DND-41 (cell line): ENCODE measurements around the gene VWA8.

Experiments used
- ATAC-seq: fragments of 200-7000 bp; cut with Tn5 transposase; 3 replicates; pipeline ENCODE4 v1.9.1; 2021; ENCODE audit warnings: low read depth; ENCODE audit not compliant: insufficient read depth
- DNase-seq: peaks from one replicate; pipeline ENCODE4 v3.0.0-alpha.2; 2020
- H2AFZ ChIP-seq: 2 replicates; pipeline ENCODE4 v1.6.0; 2012; ENCODE audit warnings: low read depth, low read length
- H3K27ac ChIP-seq: 2 replicates; pipeline ENCODE4 v1.5.1; 2012; ENCODE audit warnings: low read length, inconsistent platforms
- H3K27me3 ChIP-seq: fragments of 200-600 bp; sonication (generic); 2 replicates; pipeline ENCODE4 v1.6.0; 2012; ENCODE audit warnings: low read length, mild to moderate bottlenecking, inconsistent platforms; ENCODE audit not compliant: insufficient read depth, poor library complexity
- H3K36me3 ChIP-seq: 2 replicates; pipeline ENCODE4 v1.5.1; 2012; ENCODE audit warnings: low read length, inconsistent platforms; ENCODE audit not compliant: insufficient read depth
- H3K4me1 ChIP-seq: 2 replicates; pipeline ENCODE4 v1.5.1; 2012; ENCODE audit warnings: mild to moderate bottlenecking, low read length; ENCODE audit not compliant: insufficient read depth
- H3K4me2 ChIP-seq: 2 replicates; pipeline ENCODE4 v1.6.0; 2012; ENCODE audit warnings: mild to moderate bottlenecking, moderate library complexity, low read length, inconsistent platforms; ENCODE audit not compliant: insufficient read depth
- H3K4me3 ChIP-seq, 2 experiments: fragments of 200-600 bp in 1 of 2; shearing (Covaris generic) in 1 of 2; 2 replicates each; pipeline ENCODE4 v1.5.1; 2012 to 2016; ENCODE audit warnings: inconsistent platforms in 2 of 2, low read length in 2 of 2, mild to moderate bottlenecking in 2 of 2, low read depth in 1 of 2, moderate library complexity in 1 of 2
- H3K79me2 ChIP-seq: 2 replicates; pipeline ENCODE4 v1.6.0; 2012; ENCODE audit warnings: low read length, inconsistent platforms; ENCODE audit not compliant: insufficient read depth
- H3K9ac ChIP-seq: 2 replicates; pipeline ENCODE4 v1.6.0; 2012; ENCODE audit warnings: low read depth, mild to moderate bottlenecking, inconsistent platforms, low read length, moderate library complexity
- H3K9me3 ChIP-seq: 2 replicates; pipeline ENCODE4 v1.5.1; 2012; ENCODE audit warnings: low read length, moderate library complexity, mild to moderate bottlenecking, inconsistent platforms; ENCODE audit not compliant: insufficient read depth, severe bottlenecking
- H4K20me1 ChIP-seq: 2 replicates; pipeline ENCODE4 v1.6.0; 2012; ENCODE audit warnings: low read length; ENCODE audit not compliant: insufficient read depth
- EZH2 ChIP-seq: IDR thresholded peaks from 3 replicates; pipeline ENCODE4 v1.6.1; 2012; ENCODE audit warnings: borderline replicate concordance, low read depth, mild to moderate bottlenecking, moderate library complexity, low read length, inconsistent platforms; ENCODE audit not compliant: severe bottlenecking
- TF ChIP-seq, protein P1 (sequence below): IDR thresholded peaks from 2 replicates; pipeline ENCODE4 v1.5.1; 2012; ENCODE audit warnings: borderline replicate concordance, low read length, moderate library complexity, mild to moderate bottlenecking; ENCODE audit not compliant: poor library complexity, severe bottlenecking; ENCODE audit errors: extremely low read depth

The VWA8 gene

DNA sequence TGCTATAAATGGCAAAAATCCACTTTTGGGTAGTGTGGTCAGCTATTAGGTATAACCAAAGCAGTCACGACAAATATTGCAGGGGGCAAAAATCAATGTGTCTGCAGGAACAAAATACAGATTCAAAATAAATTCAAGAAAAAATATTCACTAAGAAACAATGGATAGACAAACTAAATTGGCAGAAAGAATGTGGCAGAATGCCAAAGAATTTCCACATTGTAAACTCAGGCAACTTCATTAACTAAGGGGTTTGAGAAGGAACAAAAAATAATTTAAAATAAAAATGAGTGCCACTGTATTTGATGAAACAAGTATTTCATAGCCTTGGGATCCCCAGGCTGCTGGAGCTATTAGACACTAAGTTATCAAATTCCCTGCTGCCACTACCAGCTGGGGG is 193.1 kb downstream of the VWA8 start:
- ATAC-seq (no peak), DNase-seq (no peak)
- Histone ChIP-seq H2AFZ (no peak overlapping the region), H3K9ac (no peak overlapping the region), H3K36me3 (no peaks in the 10 kb centered on the region; the same call in 1 of the 2 replicates), H3K4me1 (peaks cover 7% of the 10 kb centered on the region), H3K27ac (no peak overlapping the region), H3K9me3 (no peaks in the 10 kb centered on the region), H3K27me3 (no peaks in the 10 kb centered on the region), H3K79me2 (no peaks in the 10 kb centered on the region), H3K4me2 (no peak overlapping the region), H3K4me3 (no peak overlapping the region), H4K20me1 (no peaks in the 10 kb centered on the region)
- TF ChIP-seq, protein P1, sequence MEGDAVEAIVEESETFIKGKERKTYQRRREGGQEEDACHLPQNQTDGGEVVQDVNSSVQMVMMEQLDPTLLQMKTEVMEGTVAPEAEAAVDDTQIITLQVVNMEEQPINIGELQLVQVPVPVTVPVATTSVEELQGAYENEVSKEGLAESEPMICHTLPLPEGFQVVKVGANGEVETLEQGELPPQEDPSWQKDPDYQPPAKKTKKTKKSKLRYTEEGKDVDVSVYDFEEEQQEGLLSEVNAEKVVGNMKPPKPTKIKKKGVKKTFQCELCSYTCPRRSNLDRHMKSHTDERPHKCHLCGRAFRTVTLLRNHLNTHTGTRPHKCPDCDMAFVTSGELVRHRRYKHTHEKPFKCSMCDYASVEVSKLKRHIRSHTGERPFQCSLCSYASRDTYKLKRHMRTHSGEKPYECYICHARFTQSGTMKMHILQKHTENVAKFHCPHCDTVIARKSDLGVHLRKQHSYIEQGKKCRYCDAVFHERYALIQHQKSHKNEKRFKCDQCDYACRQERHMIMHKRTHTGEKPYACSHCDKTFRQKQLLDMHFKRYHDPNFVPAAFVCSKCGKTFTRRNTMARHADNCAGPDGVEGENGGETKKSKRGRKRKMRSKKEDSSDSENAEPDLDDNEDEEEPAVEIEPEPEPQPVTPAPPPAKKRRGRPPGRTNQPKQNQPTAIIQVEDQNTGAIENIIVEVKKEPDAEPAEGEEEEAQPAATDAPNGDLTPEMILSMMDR = no peak
- TF ChIP-seq EZH2 = no peak

DNA sequence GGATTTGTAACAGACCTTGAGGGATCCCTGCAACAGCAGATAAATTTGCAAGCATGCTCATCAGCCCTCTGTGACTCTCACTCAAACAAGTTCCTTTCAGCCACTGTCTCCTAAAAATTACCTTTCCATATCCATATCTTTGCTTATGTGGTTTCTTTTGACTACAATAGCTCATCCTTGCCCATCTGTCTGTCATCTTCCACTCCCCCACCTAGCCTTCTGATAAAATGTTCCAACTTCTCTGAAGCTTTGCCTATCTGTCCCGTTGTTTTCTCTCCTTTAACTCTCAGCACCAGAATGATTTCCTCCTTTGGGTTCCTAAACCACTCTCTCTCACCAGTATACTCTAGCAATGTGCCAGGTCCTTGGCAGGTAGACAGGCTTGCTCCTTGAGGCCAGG is 194.5 kb downstream of the VWA8 start:
- Histone ChIP-seq H3K4me2 (no peak overlapping the region), H3K79me2 (no peaks in the 10 kb centered on the region), H4K20me1 (no peaks in the 10 kb centered on the region), H3K4me1 (peaks cover 7% of the 10 kb centered on the region), H3K4me3 (no peak overlapping the region), H3K9me3 (no peaks in the 10 kb centered on the region), H3K27me3 (no peaks in the 10 kb centered on the region), H2AFZ (no peak overlapping the region), H3K9ac (no peak overlapping the region), H3K36me3 (no peaks in the 10 kb centered on the region), H3K27ac (no peak overlapping the region)
- no peak for ATAC-seq
- no peak for DNase-seq
- no peak for TF ChIP-seq EZH2
- TF ChIP-seq, protein P1 = no peak

DNA sequence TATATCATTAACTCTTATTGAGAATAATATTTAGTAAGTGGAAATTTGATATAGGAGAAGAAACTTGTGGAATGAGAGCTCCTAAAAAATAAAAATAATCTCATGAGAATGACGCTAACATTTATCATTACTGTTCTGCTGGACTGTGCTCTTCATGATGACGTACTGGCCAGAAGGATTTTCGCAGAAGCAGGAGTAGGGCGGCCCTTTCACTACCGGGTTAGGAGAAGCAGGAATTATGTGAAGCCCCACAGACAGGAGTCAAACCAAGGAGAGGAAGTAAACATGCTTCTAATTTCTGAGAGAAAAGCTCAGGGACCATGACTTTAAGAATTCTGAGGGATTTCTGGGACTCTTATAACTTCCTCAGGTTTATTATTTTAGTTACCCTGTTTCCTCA is 195.1 kb downstream of the VWA8 start:
- no peak for TF ChIP-seq EZH2
- TF ChIP-seq, protein P1 = no peak
- Histone ChIP-seq H2AFZ (no peak overlapping the region), H3K9ac (no peak overlapping the region), H3K4me3 (no peak overlapping the region), H3K27me3 (no peaks in the 10 kb centered on the region), H3K4me1 (peaks cover 7% of the 10 kb centered on the region), H3K4me2 (no peak overlapping the region), H3K27ac (no peak overlapping the region), H3K79me2 (no peaks in the 10 kb centered on the region), H3K36me3 (no peaks in the 10 kb centered on the region; the same call in 1 of the 2 replicates), H3K9me3 (no peaks in the 10 kb centered on the region), H4K20me1 (no peaks in the 10 kb centered on the region)
- ATAC-seq (no peak), DNase-seq (no peak)

DNA sequence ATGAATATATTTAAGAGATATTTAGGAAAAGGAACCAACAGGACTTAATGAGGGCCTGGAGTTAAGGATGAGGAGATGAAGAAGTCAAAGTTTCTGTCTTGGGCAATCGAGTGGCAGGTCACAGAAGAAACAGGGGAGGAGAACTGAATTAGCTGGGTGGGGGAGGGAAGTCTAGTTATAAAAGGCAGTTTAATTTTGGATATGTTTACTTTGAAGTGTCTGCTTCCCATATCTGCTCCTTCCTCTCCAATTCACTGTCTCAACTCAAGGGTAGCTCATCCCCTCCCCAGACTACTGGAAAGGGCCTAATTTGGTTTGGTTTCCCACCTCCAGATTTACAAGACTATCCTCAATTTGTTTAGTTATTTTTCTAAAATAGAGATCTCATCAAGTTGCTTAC is 195.9 kb downstream of the VWA8 start:
- H3K79me2 ChIP-seq = no peaks in the 10 kb centered on the region
- ATAC-seq (0 out of 3 replicates have a peak, but pooled peaks have one; percentile 22), DNase-seq (no peak)
- no peak for TF ChIP-seq EZH2
- TF ChIP-seq, protein P1 = no peak
- H3K36me3 ChIP-seq = peaks cover 3% of the 10 kb centered on the region; the same call in 1 of the 2 replicates
- no peak overlapping the region for H2AFZ ChIP-seq
- no peaks in the 10 kb centered on the region for H4K20me1 ChIP-seq
- no peaks in the 10 kb centered on the region for H3K9me3 ChIP-seq
- H3K9ac ChIP-seq = no peak overlapping the region
- H3K4me3 ChIP-seq = no peak overlapping the region
- H3K27me3 ChIP-seq = no peaks in the 10 kb centered on the region
- H3K4me1 ChIP-seq = peaks cover 7% of the 10 kb centered on the region
- no peak overlapping the region for H3K4me2 ChIP-seq
- no peak overlapping the region for H3K27ac ChIP-seq
